GM20000 (cell line): ENCODE data around the gene CERT1.
"Not testable (repeated sequence)": the region's sequence is repeated elsewhere in the genome, so short reads cannot be mapped to it uniquely, and the experiment has no call there.

Experiments used
- DNase-seq: peaks from one replicate; pipeline ENCODE4 v3.0.0; 2012; ENCODE audit warnings: low spot score
- CTCF ChIP-seq: IDR thresholded peaks from 2 replicates; pipeline ENCODE4 v1.5.1; 2012; ENCODE audit warnings: mild to moderate bottlenecking, control low read depth; ENCODE audit errors: extremely low read depth, missing control alignments

The CERT1 gene

DNA sequence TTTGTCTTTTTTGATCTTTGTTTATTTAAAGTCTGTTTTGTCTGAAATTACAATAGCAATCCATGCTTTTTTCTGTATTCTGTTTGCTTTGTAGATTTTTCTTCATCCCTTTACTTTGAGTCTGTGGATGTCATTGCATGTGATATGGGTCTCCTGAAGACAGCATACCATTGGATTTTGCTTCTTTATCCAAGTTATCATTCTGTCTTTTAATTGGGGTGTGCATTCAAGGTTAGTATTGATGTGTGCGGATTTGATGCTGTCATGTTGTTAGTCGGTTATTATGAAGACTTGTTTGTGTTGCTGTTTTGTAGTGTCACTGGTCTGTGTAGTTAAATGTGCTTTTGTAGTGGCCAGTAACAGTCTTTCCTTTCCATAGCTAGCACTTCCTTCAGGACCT, 23.3 kb upstream of the CERT1 start:
- DNase-seq: no peak
- no peak for TF ChIP-seq CTCF

- DNase-seq: not testable (repeated sequence)
Observed at GRCh38 chr5:75533716-75534115, 22.3 kb upstream of the CERT1 start.

DNA sequence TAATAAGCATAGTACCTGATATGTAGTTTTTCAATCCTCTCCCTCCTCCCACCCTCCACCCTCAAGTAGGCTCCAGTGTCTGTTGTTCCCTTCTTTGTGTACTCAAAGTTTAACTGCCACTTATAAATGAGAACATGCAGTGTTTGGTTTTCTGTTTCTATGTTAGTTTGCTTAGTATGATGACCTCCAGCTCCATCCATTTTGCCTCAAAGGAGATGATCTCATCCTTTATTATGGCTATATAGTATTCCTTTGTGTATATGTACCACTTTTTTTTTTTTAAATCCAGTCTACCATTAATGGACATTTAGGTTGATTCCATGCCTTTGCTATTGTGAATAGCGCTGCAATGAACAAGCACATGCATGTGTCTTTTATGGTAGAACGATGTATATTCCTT, 20.8 kb upstream of the CERT1 start:
- DNase-seq: no peak
- no peak for TF ChIP-seq CTCF

- no peak for DNase-seq
- no peak for TF ChIP-seq CTCF
Observed at GRCh38 chr5:75529185-75529584, 17.8 kb upstream of the CERT1 start.

DNA sequence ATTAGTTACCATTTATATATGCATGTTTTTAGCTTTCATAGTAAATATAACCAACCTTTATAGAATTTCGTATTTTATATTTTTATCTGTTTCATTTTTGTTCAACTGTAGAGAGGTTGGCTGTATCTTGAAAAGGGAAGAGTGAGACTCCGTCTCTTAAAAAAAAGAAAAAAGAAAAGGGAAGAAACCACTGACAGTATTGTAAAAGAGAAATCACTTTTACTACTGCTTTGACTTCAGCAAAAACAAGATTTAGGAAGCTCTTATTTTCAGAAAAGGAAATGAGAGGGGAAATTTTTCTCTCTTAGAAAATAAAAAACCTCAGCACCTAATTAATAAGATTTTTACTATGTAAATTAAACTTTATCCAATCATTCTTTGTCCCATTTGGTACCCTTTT, 14.6 kb upstream of the CERT1 start:
- no peak for DNase-seq
- no peak for TF ChIP-seq CTCF

DNA sequence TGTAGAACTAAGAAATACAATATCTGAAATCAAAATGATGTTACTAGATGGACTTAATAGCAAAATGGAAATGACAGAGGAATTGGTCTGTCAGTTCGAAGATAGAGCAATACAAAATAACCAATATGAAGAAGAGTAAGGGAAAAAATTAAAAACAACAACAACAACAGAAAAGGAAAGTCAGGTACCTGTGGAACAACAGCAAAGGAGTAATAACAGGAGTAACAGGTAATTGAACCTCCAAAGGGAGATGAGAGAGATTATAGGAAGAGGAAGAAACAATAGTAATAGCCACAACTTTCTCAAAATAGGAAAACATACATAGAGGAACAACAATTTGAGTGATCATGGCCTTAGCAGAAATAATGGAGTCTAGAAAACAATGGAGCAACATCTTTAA, 13.9 kb upstream of the CERT1 start:
- DNase-seq: no peak
- no peak for TF ChIP-seq CTCF

GRCh38 chr5:75524591-75524990, 13.2 kb upstream of the CERT1 start:
- DNase-seq: no peak
- TF ChIP-seq CTCF: no peak

- no peak for TF ChIP-seq CTCF
- peak; percentile 50 for DNase-seq
Observed at GRCh38 chr5:75524071-75524470, 12.6 kb upstream of the CERT1 start.
